Measurements from ENCODE around the gene POLR2J.
"Not testable (repeated sequence)": the region's sequence is repeated elsewhere in the genome, so short reads cannot be mapped to it uniquely, and the experiment has no call there.

GRCh38 chr7:102496861-102497260, 18.1 kb upstream of the POLR2J start:
- not testable (repeated sequence) for TF ChIP-seq CTCF, POLR2A (IDR thresholded peaks at IDR 0.05)
